ENCODE results near the gene BPI.
"Not testable (repeated sequence)": the region's sequence is repeated elsewhere in the genome, so short reads cannot be mapped to it uniquely, and the experiment has no call there.

The BPI gene

GRCh38 chr20:38311491-38311890, 7.5 kb downstream of the BPI start:
- no CpG with 5 or more reads among the region's 3 CpGs for WGBS (ENCODE audit: extremely low coverage, insufficient coverage, insufficient read length)
- Histone ChIP-seq H3K18ac (ENCODE audit: low read length) (no peak overlapping the region), H3K79me1 (ENCODE audit: low read length) (no peaks in the 10 kb centered on the region)

GRCh38 chr20:38313676-38314075, 9.7 kb downstream of the BPI start:
- no peak overlapping the region for H3K27ac ChIP-seq (ENCODE audit: low read depth, low read length)
- H3K4me2 ChIP-seq (ENCODE audit: low read length), result no peak overlapping the region
- H3K79me2 ChIP-seq (ENCODE audit: control insufficient read depth, insufficient read depth, low read length, poor library complexity), result no peaks in the 10 kb centered on the region
- no peaks in the 10 kb centered on the region for H3K4me1 ChIP-seq (ENCODE audit: control insufficient read depth in 1 of 2, insufficient read depth in 2 of 2, low read length in 2 of 2)
- no peak overlapping the region for H3K4ac ChIP-seq (ENCODE audit: low read depth, low read length)
- no peak for DNase-seq
- H2BK12ac ChIP-seq (ENCODE audit: low read length), result no peak overlapping the region
- WGBS (ENCODE audit: extremely low coverage, insufficient coverage, insufficient read length), result 100% methylated on average over 2 of the region's 2 CpGs
- no peak overlapping the region for H3K4me3 ChIP-seq (ENCODE audit: low read depth, low read length)
- no peak overlapping the region for H4K12ac ChIP-seq (ENCODE audit: low read depth, low read length)
- H2AFZ ChIP-seq (ENCODE audit: insufficient read depth, low read length, poor library complexity), result no peak overlapping the region
- no peak overlapping the region for H3K9ac ChIP-seq (ENCODE audit: low read length)
- no peak overlapping the region for H2BK5ac ChIP-seq (ENCODE audit: low read depth, low read length, poor library complexity)
- peaks cover 2% of the 10 kb centered on the region for H3K9me3 ChIP-seq (ENCODE audit: insufficient read depth, low read depth, low read length)
- no peak overlapping the region for H3K14ac ChIP-seq (ENCODE audit: low read length)
- H3K27me3 ChIP-seq (ENCODE audit: insufficient read depth, low read length), result no peaks in the 10 kb centered on the region
- no peak overlapping the region for H4K8ac ChIP-seq (ENCODE audit: low read depth, low read length)
- H3K79me1 ChIP-seq (ENCODE audit: low read length), result no peaks in the 10 kb centered on the region
- H4K91ac ChIP-seq (ENCODE audit: low read depth, low read length), result no peak overlapping the region
- H3K23ac ChIP-seq (ENCODE audit: low read length), result no peak overlapping the region
- H3K18ac ChIP-seq (ENCODE audit: low read length), result no peak overlapping the region
- no peak overlapping the region for H2BK120ac ChIP-seq (ENCODE audit: insufficient read depth, low read length, poor library complexity)
- no peaks in the 10 kb centered on the region for H3K36me3 ChIP-seq (ENCODE audit: control insufficient read depth in 1 of 2, insufficient read depth in 2 of 2, low read length in 2 of 2)
- no peak overlapping the region for H2AK5ac ChIP-seq (ENCODE audit: low read length)

More at GRCh38 chr20:38311491-38311890, 7.5 kb downstream of the BPI start:
- H2AFZ ChIP-seq (ENCODE audit: insufficient read depth, low read length, poor library complexity), result no peak overlapping the region
- no peaks in the 10 kb centered on the region for H3K9me3 ChIP-seq (ENCODE audit: insufficient read depth, low read depth, low read length)
- no peaks in the 10 kb centered on the region for H3K27me3 ChIP-seq (ENCODE audit: insufficient read depth, low read length)
- H4K91ac ChIP-seq (ENCODE audit: low read depth, low read length), result no peak overlapping the region
- H2BK12ac ChIP-seq (ENCODE audit: low read length), result no peak overlapping the region
- H3K23ac ChIP-seq (ENCODE audit: low read length), result no peak overlapping the region
- H4K8ac ChIP-seq (ENCODE audit: low read depth, low read length), result no peak overlapping the region
- H3K79me2 ChIP-seq (ENCODE audit: control insufficient read depth, insufficient read depth, low read length, poor library complexity), result no peaks in the 10 kb centered on the region
- no peak for DNase-seq
- no peak overlapping the region for H3K14ac ChIP-seq (ENCODE audit: low read length)
- no peak overlapping the region for H2BK5ac ChIP-seq (ENCODE audit: low read depth, low read length, poor library complexity)
- H3K27ac ChIP-seq (ENCODE audit: low read depth, low read length), result no peak overlapping the region
- H3K4me1 ChIP-seq (ENCODE audit: control insufficient read depth in 1 of 2, insufficient read depth in 2 of 2, low read length in 2 of 2), result no peaks in the 10 kb centered on the region
- H2BK120ac ChIP-seq (ENCODE audit: insufficient read depth, low read length, poor library complexity), result no peak overlapping the region
- no peak overlapping the region for H4K12ac ChIP-seq (ENCODE audit: low read depth, low read length)
- no peak overlapping the region for H3K4me3 ChIP-seq (ENCODE audit: low read depth, low read length)
- no peak overlapping the region for H3K4ac ChIP-seq (ENCODE audit: low read depth, low read length)
- no peak overlapping the region for H3K9ac ChIP-seq (ENCODE audit: low read length)
- H3K36me3 ChIP-seq (ENCODE audit: control insufficient read depth in 1 of 2, insufficient read depth in 2 of 2, low read length in 2 of 2), result no peaks in the 10 kb centered on the region
- H2AK5ac ChIP-seq (ENCODE audit: low read length), result no peak overlapping the region
- no peak overlapping the region for H3K4me2 ChIP-seq (ENCODE audit: low read length)

GRCh38 chr20:38314350-38314749, 10.4 kb downstream of the BPI start:
- not testable (repeated sequence) for H4K12ac ChIP-seq (ENCODE audit: low read depth, low read length)

GRCh38 chr20:38315290-38315966, 11.5 kb downstream of the BPI start:
- Histone ChIP-seq H3K14ac (ENCODE audit: low read length) (no peak overlapping the region), H3K79me1 (ENCODE audit: low read length) (no peaks in the 10 kb centered on the region), H2BK12ac (ENCODE audit: low read length) (no peak overlapping the region), H3K4ac (ENCODE audit: low read depth, low read length) (no peak overlapping the region), H3K9me3 (ENCODE audit: insufficient read depth, low read depth, low read length) (peaks cover 2% of the 10 kb centered on the region), H3K79me2 (ENCODE audit: control insufficient read depth, insufficient read depth, low read length, poor library complexity) (no peaks in the 10 kb centered on the region), H3K18ac (ENCODE audit: low read length) (no peak overlapping the region), H4K91ac (ENCODE audit: low read depth, low read length) (no peak overlapping the region), H3K23ac (ENCODE audit: low read length) (no peak overlapping the region), H3K4me3 (ENCODE audit: low read depth, low read length) (no peak overlapping the region), H3K4me1 (ENCODE audit: control insufficient read depth in 1 of 2, insufficient read depth in 2 of 2, low read length in 2 of 2) (no peaks in the 10 kb centered on the region), H4K8ac (ENCODE audit: low read depth, low read length) (no peak overlapping the region), H4K12ac (ENCODE audit: low read depth, low read length) (no peak overlapping the region), H3K27ac (ENCODE audit: low read depth, low read length) (no peak overlapping the region), H3K27me3 (ENCODE audit: insufficient read depth, low read length) (no peaks in the 10 kb centered on the region), H2AFZ (ENCODE audit: insufficient read depth, low read length, poor library complexity) (no peak overlapping the region), H2AK5ac (ENCODE audit: low read length) (no peak overlapping the region), H3K9ac (ENCODE audit: low read length) (no peak overlapping the region), H2BK5ac (ENCODE audit: low read depth, low read length, poor library complexity) (no peak overlapping the region), H3K36me3 (ENCODE audit: control insufficient read depth in 1 of 2, insufficient read depth in 2 of 2, low read length in 2 of 2) (no peaks in the 10 kb centered on the region), H2BK120ac (ENCODE audit: insufficient read depth, low read length, poor library complexity) (no peak overlapping the region), H3K4me2 (ENCODE audit: low read length) (no peak overlapping the region)
- DNase-seq, result no peak
- WGBS (ENCODE audit: extremely low coverage, insufficient coverage, insufficient read length), result no CpG with 5 or more reads among the region's 5 CpGs

More at GRCh38 chr20:38314350-38314749, 10.4 kb downstream of the BPI start:
- H3K79me2 ChIP-seq (ENCODE audit: control insufficient read depth, insufficient read depth, low read length, poor library complexity); H3K9ac ChIP-seq (ENCODE audit: low read length); DNase-seq; H2AK5ac ChIP-seq (ENCODE audit: low read length); H3K23ac ChIP-seq (ENCODE audit: low read length); H3K14ac ChIP-seq (ENCODE audit: low read length); H2BK5ac ChIP-seq (ENCODE audit: low read depth, low read length, poor library complexity); H3K9me3 ChIP-seq (ENCODE audit: insufficient read depth, low read depth, low read length); H2AFZ ChIP-seq (ENCODE audit: insufficient read depth, low read length, poor library complexity); H3K27me3 ChIP-seq (ENCODE audit: insufficient read depth, low read length); H3K4ac ChIP-seq (ENCODE audit: low read depth, low read length); H3K4me3 ChIP-seq (ENCODE audit: low read depth, low read length); H2BK120ac ChIP-seq (ENCODE audit: insufficient read depth, low read length, poor library complexity); H2BK12ac ChIP-seq (ENCODE audit: low read length); H3K18ac ChIP-seq (ENCODE audit: low read length); H3K4me2 ChIP-seq (ENCODE audit: low read length); H3K27ac ChIP-seq (ENCODE audit: low read depth, low read length); H3K4me1 ChIP-seq (ENCODE audit: control insufficient read depth in 1 of 2, insufficient read depth in 2 of 2, low read length in 2 of 2); H3K79me1 ChIP-seq (ENCODE audit: low read length); H3K36me3 ChIP-seq (ENCODE audit: control insufficient read depth in 1 of 2, insufficient read depth in 2 of 2, low read length in 2 of 2); H4K91ac ChIP-seq (ENCODE audit: low read depth, low read length); H4K8ac ChIP-seq (ENCODE audit: low read depth, low read length): not testable (repeated sequence)
- WGBS (ENCODE audit: extremely low coverage, insufficient coverage, insufficient read length), result no CpG with 5 or more reads among the region's 1 CpG

Measured in trophoblast cell (in vitro differentiated cells and primary cell).